Thoracic aorta (tissue), 2 donors: ENCODE measurements around the gene CCNB1IP1. TPM values are rescaled to one million over a fixed set of nuclear protein-coding genes. Genes with fewer than 3 reads are reported as not detected.
A peak's percentile ranks its signal among the peaks of the same experiment; 100 is the strongest.

Experiments used
- ATAC-seq: fragments of 150-250 bp; one replicate; pipeline ENCODE4 v1.8.0; 2017; ENCODE audit warnings: low read depth; ENCODE audit not compliant: insufficient number of reproducible peaks, low FRiP score
- DNase-seq: peaks from one replicate; pipeline ENCODE4 v3.0.0-alpha.2; 2020; ENCODE audit warnings: low spot score
- H3K27ac ChIP-seq, 2 donors: fragments of 200-600 bp; sonication (generic); 1 replicate in 1 of 2; 2 replicates in 1 of 2; pipeline ENCODE4 v1.5.1; 2016; ENCODE audit warnings: mild to moderate bottlenecking in 2 of 2, moderate library complexity in 2 of 2
- H3K27me3 ChIP-seq: fragments of 200-600 bp; sonication (generic); replicated peaks from 2 replicates; pipeline ENCODE4 v1.6.0; 2016; ENCODE audit warnings: mild to moderate bottlenecking; ENCODE audit not compliant: insufficient read depth
- H3K36me3 ChIP-seq: fragments of 200-600 bp; sonication (generic); one replicate; pipeline ENCODE4 v1.5.1; 2016
- H3K4me1 ChIP-seq, 2 donors: fragments of 200-600 bp; sonication (generic); 1 replicate in 1 of 2; 2 replicates in 1 of 2; pipeline versions ENCODE4 v1.5.1 to v1.6.0; 2016; ENCODE audit warnings: low read depth in 2 of 2, mild to moderate bottlenecking in 1 of 2; ENCODE audit not compliant: control insufficient read depth in 1 of 2
- H3K4me3 ChIP-seq: fragments of 200-600 bp; sonication (generic); 2 replicates; pipeline ENCODE4 v1.5.1; 2016; ENCODE audit warnings: mild to moderate bottlenecking
- H3K9me3 ChIP-seq: fragments of 200-600 bp; sonication (generic); 2 replicates; pipeline ENCODE4 v1.5.1; 2016
- CTCF ChIP-seq: fragments of 200-600 bp; sonication (generic); IDR thresholded peaks from one replicate; pipeline ENCODE4 v1.5.1; 2019; ENCODE audit warnings: antibody characterized with exemption
- total RNA-seq, 2 donors: library from RNA; depleted of rRNA; stranded (reverse); fragments of >200 nt; gene quantifications; one replicate each; pipeline versions ENCODE4 v1.1.0 to v1.2.3, GENCODE V29; 2016

CCNB1IP1 gene
- total RNA-seq, 2 donors from 2014 or later: 47.7 to 60.3 TPM

- H3K4me1 ChIP-seq: peaks cover 8 to 39% of the 10 kb centered on the region in 2 donors
- peaks cover 17% of the 10 kb centered on the region for H3K36me3 ChIP-seq
- no peak overlapping the region for H3K27ac ChIP-seq
- TF ChIP-seq CTCF: no peak
- H3K27me3 ChIP-seq: no peaks in the 10 kb centered on the region
- H3K4me3 ChIP-seq: no peak overlapping the region
- DNase-seq: no peak
- ATAC-seq: no peak
- no peaks in the 10 kb centered on the region for H3K9me3 ChIP-seq
Observed at GRCh38 chr14:20328705-20329104, 4.4 kb downstream of the CCNB1IP1 start.

GRCh38 chr14:20327005-20327869, 5.8 kb downstream of the CCNB1IP1 start:
- TF ChIP-seq CTCF: peak; percentile 72
- peaks cover 17% of the 10 kb centered on the region for H3K36me3 ChIP-seq
- ATAC-seq (no peak), DNase-seq (no peak)
- H3K4me1 ChIP-seq: peaks cover 6 to 36% of the 10 kb centered on the region in 2 donors
- H3K27me3 ChIP-seq: no peaks in the 10 kb centered on the region
- no peak overlapping the region for H3K4me3 ChIP-seq
- no peaks in the 10 kb centered on the region for H3K9me3 ChIP-seq
- H3K27ac ChIP-seq: peak overlapping the region; percentile 25 to 45

GRCh38 chr14:20317720-20318119, 15.4 kb downstream of the CCNB1IP1 start:
- DNase-seq (no peak), ATAC-seq (no peak)
- Histone ChIP-seq H3K4me1 (peaks cover 0 to 3% of the 10 kb centered on the region in 2 donors), H3K36me3 (peaks cover 32% of the 10 kb centered on the region), H3K27ac (no peak overlapping the region), H3K9me3 (no peaks in the 10 kb centered on the region), H3K4me3 (no peak overlapping the region), H3K27me3 (no peaks in the 10 kb centered on the region)
- TF ChIP-seq CTCF: no peak

- Histone ChIP-seq H3K27ac (no peak overlapping the region), H3K4me1 (peaks cover 0 to 3% of the 10 kb centered on the region in 2 donors), H3K4me3 (no peak overlapping the region), H3K9me3 (no peaks in the 10 kb centered on the region), H3K27me3 (no peaks in the 10 kb centered on the region), H3K36me3 (peaks cover 38% of the 10 kb centered on the region)
- DNase-seq (no peak), ATAC-seq (no peak)
- no peak for TF ChIP-seq CTCF
Observed at GRCh38 chr14:20314026-20314425, 19.1 kb downstream of the CCNB1IP1 start.

GRCh38 chr14:20306079-20306423, 27.0 kb downstream of the CCNB1IP1 start:
- DNase-seq (no peak), ATAC-seq (no peak)
- peaks cover 9 to 15% of the 10 kb centered on the region in 2 donors for H3K4me1 ChIP-seq
- H3K27me3 ChIP-seq: no peaks in the 10 kb centered on the region
- TF ChIP-seq CTCF: no peak
- H3K36me3 ChIP-seq: peaks cover 7% of the 10 kb centered on the region
- no peaks in the 10 kb centered on the region for H3K9me3 ChIP-seq
- H3K4me3 ChIP-seq: peak overlapping the region; percentile 89
- no peak overlapping the region for H3K27ac ChIP-seq
